Measurements from ENCODE around the gene PRPF40B.

Gene PRPF40B

GRCh38 chr12:49635036-49635435, 11.7 kb downstream of the PRPF40B start:
- 0 out of 2 replicates have a peak, but pooled peaks cover 7% of the 10 kb centered on the region for H3K27me3 ChIP-seq (ENCODE audit: insufficient read depth, low read length)
- no peak overlapping the region for H3K9ac ChIP-seq (ENCODE audit: low read length)
- H3K4me2 ChIP-seq (ENCODE audit: low read length): no peak overlapping the region

GRCh38 chr12:49635656-49636055, 12.3 kb downstream of the PRPF40B start:
- H3K4me2 ChIP-seq (ENCODE audit: low read length): no peak overlapping the region
- H3F3A ChIP-seq (ENCODE audit: insufficient read depth, low read length): no peaks in the 10 kb centered on the region
- H3K9me3 ChIP-seq (ENCODE audit: low read length): no peaks in the 10 kb centered on the region
- peaks cover 1% of the 10 kb centered on the region; the same call in 1 of the 2 replicates for H3K27me3 ChIP-seq (ENCODE audit: insufficient read depth, low read length)
- no peak overlapping the region for H3K9ac ChIP-seq (ENCODE audit: low read length)
- TF ChIP-seq EZH2 (IDR thresholded peaks at IDR 0.05; ENCODE audit: borderline replicate concordance, low read length): no peak
- no peaks in the 10 kb centered on the region for H3K9me2 ChIP-seq (ENCODE audit: low read depth, low read length)
- H4K20me1 ChIP-seq (ENCODE audit: insufficient read depth, low read length): no peaks in the 10 kb centered on the region
- peaks cover 7% of the 10 kb centered on the region for H3K4me1 ChIP-seq (ENCODE audit: insufficient read depth, low read length, severe bottlenecking)
- no peaks in the 10 kb centered on the region for H3K36me3 ChIP-seq (ENCODE audit: insufficient read depth, low read length)
- no peaks in the 10 kb centered on the region for H3K79me2 ChIP-seq (ENCODE audit: insufficient read depth, low read length)
- no peak overlapping the region for H2AFZ ChIP-seq (ENCODE audit: low read length)
- no peak overlapping the region for H3K4me3 ChIP-seq (ENCODE audit: low read depth, low read length, poor library complexity, severe bottlenecking)
- H3K27ac ChIP-seq (ENCODE audit: low read depth, low read length, poor library complexity, severe bottlenecking): no peak overlapping the region

More at GRCh38 chr12:49635036-49635435, 11.7 kb downstream of the PRPF40B start:
- no peak overlapping the region for H3K27ac ChIP-seq (ENCODE audit: low read depth, low read length, poor library complexity, severe bottlenecking)
- no peaks in the 10 kb centered on the region for H3F3A ChIP-seq (ENCODE audit: insufficient read depth, low read length)
- H3K36me3 ChIP-seq (ENCODE audit: insufficient read depth, low read length): no peaks in the 10 kb centered on the region
- H3K9me2 ChIP-seq (ENCODE audit: low read depth, low read length): no peaks in the 10 kb centered on the region
- TF ChIP-seq EZH2 (IDR thresholded peaks at IDR 0.05; ENCODE audit: borderline replicate concordance, low read length): no peak
- no peak for TF ChIP-seq CTCF (IDR thresholded peaks at IDR 0.05; ENCODE audit: low read length)
- no peaks in the 10 kb centered on the region for H3K79me2 ChIP-seq (ENCODE audit: insufficient read depth, low read length)
- H3K4me3 ChIP-seq (ENCODE audit: low read depth, low read length, poor library complexity, severe bottlenecking): no peak overlapping the region
- peaks cover 7% of the 10 kb centered on the region for H3K4me1 ChIP-seq (ENCODE audit: insufficient read depth, low read length, severe bottlenecking)
- no peaks in the 10 kb centered on the region for H4K20me1 ChIP-seq (ENCODE audit: insufficient read depth, low read length)
- H2AFZ ChIP-seq (ENCODE audit: low read length): no peak overlapping the region
- H3K9me3 ChIP-seq (ENCODE audit: low read length): no peaks in the 10 kb centered on the region

- H3K9ac ChIP-seq (ENCODE audit: low read length): no peak overlapping the region
- no peaks in the 10 kb centered on the region; the same call in 1 of the 2 replicates for H3K27me3 ChIP-seq (ENCODE audit: insufficient read depth, low read length)
- TF ChIP-seq EZH2 (IDR thresholded peaks at IDR 0.05; ENCODE audit: borderline replicate concordance, low read length): no peak
- TF ChIP-seq CTCF (IDR thresholded peaks at IDR 0.05; ENCODE audit: low read length): no peak
- no peak overlapping the region for H3K27ac ChIP-seq (ENCODE audit: low read depth, low read length, poor library complexity, severe bottlenecking)
- no peaks in the 10 kb centered on the region for H4K20me1 ChIP-seq (ENCODE audit: insufficient read depth, low read length)
- peaks cover 7% of the 10 kb centered on the region for H3K4me1 ChIP-seq (ENCODE audit: insufficient read depth, low read length, severe bottlenecking)
- no peaks in the 10 kb centered on the region for H3K79me2 ChIP-seq (ENCODE audit: insufficient read depth, low read length)
- no peak overlapping the region for H3K4me3 ChIP-seq (ENCODE audit: low read depth, low read length, poor library complexity, severe bottlenecking)
- H3K4me2 ChIP-seq (ENCODE audit: low read length): no peak overlapping the region
- H3K9me2 ChIP-seq (ENCODE audit: low read depth, low read length): no peaks in the 10 kb centered on the region
- H3K9me3 ChIP-seq (ENCODE audit: low read length): no peaks in the 10 kb centered on the region
- no peak overlapping the region for H2AFZ ChIP-seq (ENCODE audit: low read length)
- H3F3A ChIP-seq (ENCODE audit: insufficient read depth, low read length): no peaks in the 10 kb centered on the region
- no peaks in the 10 kb centered on the region for H3K36me3 ChIP-seq (ENCODE audit: insufficient read depth, low read length)
These were observed 13.2 kb downstream of the PRPF40B start for GRCh38 chr12:49636574-49636973.
